IPS-18a (cell line): ENCODE data around the gene ANKFY1.

Source experiments
- H3K27ac ChIP-seq: one replicate; pipeline ENCODE4 v1.5.1; 2013; ENCODE audit warnings: low read length
- H3K27me3 ChIP-seq: one replicate; pipeline ENCODE4 v1.6.1; 2013; ENCODE audit warnings: mild to moderate bottlenecking, low read length; ENCODE audit not compliant: control insufficient read depth, insufficient read depth
- H3K36me3 ChIP-seq: one replicate; pipeline ENCODE4 v1.6.1; 2013; ENCODE audit warnings: low read depth, low read length; ENCODE audit not compliant: control insufficient read depth
- H3K4me1 ChIP-seq: one replicate; pipeline ENCODE4 v1.6.1; 2013; ENCODE audit warnings: low read depth, low read length; ENCODE audit not compliant: control insufficient read depth
- H3K4me3 ChIP-seq: one replicate; pipeline ENCODE4 v1.5.1; 2013; ENCODE audit warnings: low read length
- H3K9ac ChIP-seq: one replicate; pipeline ENCODE4 v1.6.1; 2013; ENCODE audit warnings: mild to moderate bottlenecking, low read length, moderate library complexity
- H3K9me3 ChIP-seq: one replicate; pipeline ENCODE4 v1.6.1; 2013; ENCODE audit warnings: low read depth, low read length; ENCODE audit not compliant: control insufficient read depth

The ANKFY1 gene

GRCh38 chr17:4232168-4232813, 31.5 kb downstream of the ANKFY1 start:
- Histone ChIP-seq H3K36me3 (peaks cover 37% of the 10 kb centered on the region), H3K27ac (no peak overlapping the region), H3K9ac (no peak overlapping the region)

GRCh38 chr17:4229627-4230541, 33.9 kb downstream of the ANKFY1 start:
- Histone ChIP-seq H3K9ac (no peak overlapping the region), H3K4me1 (no peaks in the 10 kb centered on the region), H3K36me3 (peaks cover 24% of the 10 kb centered on the region), H3K4me3 (no peak overlapping the region), H3K27ac (no peak overlapping the region), H3K27me3 (no peaks in the 10 kb centered on the region), H3K9me3 (no peaks in the 10 kb centered on the region)

More at GRCh38 chr17:4232168-4232813, 31.5 kb downstream of the ANKFY1 start:
- Histone ChIP-seq H3K4me1 (no peaks in the 10 kb centered on the region), H3K27me3 (no peaks in the 10 kb centered on the region), H3K4me3 (no peak overlapping the region), H3K9me3 (no peaks in the 10 kb centered on the region)

- no peaks in the 10 kb centered on the region for H3K27me3 ChIP-seq
- no peaks in the 10 kb centered on the region for H3K9me3 ChIP-seq
- no peak overlapping the region for H3K9ac ChIP-seq
- H3K4me3 ChIP-seq = no peak overlapping the region
- peaks cover 10% of the 10 kb centered on the region for H3K36me3 ChIP-seq
- H3K27ac ChIP-seq = no peak overlapping the region
- H3K4me1 ChIP-seq = no peaks in the 10 kb centered on the region
These were observed 41.7 kb downstream of the ANKFY1 start for GRCh38 chr17:4221899-4222659.

- Histone ChIP-seq H3K36me3 (peaks cover 16% of the 10 kb centered on the region), H3K27ac (no peak overlapping the region)
These were observed 42.6 kb downstream of the ANKFY1 start for GRCh38 chr17:4221163-4221562.

GRCh38 chr17:4220655-4221054, 43.1 kb downstream of the ANKFY1 start:
- H3K27ac ChIP-seq = no peak overlapping the region
- H3K9me3 ChIP-seq = no peaks in the 10 kb centered on the region
- no peaks in the 10 kb centered on the region for H3K4me1 ChIP-seq
- H3K27me3 ChIP-seq = no peaks in the 10 kb centered on the region
- H3K36me3 ChIP-seq = peaks cover 16% of the 10 kb centered on the region
- H3K4me3 ChIP-seq = no peak overlapping the region
- H3K9ac ChIP-seq = no peak overlapping the region

More at GRCh38 chr17:4221163-4221562, 42.6 kb downstream of the ANKFY1 start:
- Histone ChIP-seq H3K9me3 (no peaks in the 10 kb centered on the region), H3K27me3 (no peaks in the 10 kb centered on the region), H3K4me3 (no peak overlapping the region), H3K4me1 (no peaks in the 10 kb centered on the region), H3K9ac (no peak overlapping the region)

GRCh38 chr17:4219241-4219640, 44.5 kb downstream of the ANKFY1 start:
- H3K27me3 ChIP-seq = no peaks in the 10 kb centered on the region
- no peaks in the 10 kb centered on the region for H3K9me3 ChIP-seq
- H3K27ac ChIP-seq = peak overlapping the region; percentile 18
- H3K9ac ChIP-seq = no peak overlapping the region
- H3K36me3 ChIP-seq = peaks cover 16% of the 10 kb centered on the region
- H3K4me3 ChIP-seq = no peak overlapping the region
- no peaks in the 10 kb centered on the region for H3K4me1 ChIP-seq

- H3K4me1 ChIP-seq = no peaks in the 10 kb centered on the region
These were observed 47.8 kb downstream of the ANKFY1 start for GRCh38 chr17:4215882-4216570.

GRCh38 chr17:4214157-4214556, 49.6 kb downstream of the ANKFY1 start:
- Histone ChIP-seq H3K4me1 (no peaks in the 10 kb centered on the region), H3K36me3 (peaks cover 17% of the 10 kb centered on the region), H3K9me3 (no peaks in the 10 kb centered on the region), H3K27ac (no peak overlapping the region), H3K4me3 (no peak overlapping the region), H3K27me3 (no peaks in the 10 kb centered on the region), H3K9ac (no peak overlapping the region)

More at GRCh38 chr17:4215882-4216570, 47.8 kb downstream of the ANKFY1 start:
- H3K9ac ChIP-seq = no peak overlapping the region
- peaks cover 6% of the 10 kb centered on the region for H3K36me3 ChIP-seq
- H3K4me3 ChIP-seq = no peak overlapping the region
- H3K9me3 ChIP-seq = no peaks in the 10 kb centered on the region
- no peaks in the 10 kb centered on the region for H3K27me3 ChIP-seq
- no peak overlapping the region for H3K27ac ChIP-seq

- Histone ChIP-seq H3K9me3 (no peaks in the 10 kb centered on the region), H3K36me3 (peaks cover 48% of the 10 kb centered on the region), H3K27me3 (no peaks in the 10 kb centered on the region), H3K27ac (no peak overlapping the region), H3K4me3 (no peak overlapping the region), H3K4me1 (no peaks in the 10 kb centered on the region), H3K9ac (no peak overlapping the region)
These were observed 54.2 kb downstream of the ANKFY1 start for GRCh38 chr17:4209611-4210010.

GRCh38 chr17:4208238-4208637, 55.5 kb downstream of the ANKFY1 start:
- peaks cover 53% of the 10 kb centered on the region for H3K36me3 ChIP-seq
- H3K27me3 ChIP-seq = no peaks in the 10 kb centered on the region
- no peak overlapping the region for H3K9ac ChIP-seq
- H3K27ac ChIP-seq = no peak overlapping the region
- H3K9me3 ChIP-seq = no peaks in the 10 kb centered on the region
- H3K4me1 ChIP-seq = no peaks in the 10 kb centered on the region
- H3K4me3 ChIP-seq = no peak overlapping the region

- peaks cover 53% of the 10 kb centered on the region for H3K36me3 ChIP-seq
These were observed 56.8 kb downstream of the ANKFY1 start for GRCh38 chr17:4206962-4207361.

More at GRCh38 chr17:4206962-4207361, 56.8 kb downstream of the ANKFY1 start:
- Histone ChIP-seq H3K27me3 (no peaks in the 10 kb centered on the region), H3K9me3 (no peaks in the 10 kb centered on the region), H3K4me3 (no peak overlapping the region), H3K27ac (no peak overlapping the region), H3K4me1 (no peaks in the 10 kb centered on the region), H3K9ac (no peak overlapping the region)
